GM12878 (cell line): ENCODE measurements around the gene JAKMIP1. TPM values are rescaled to one million over a fixed set of nuclear protein-coding genes. Genes with fewer than 3 reads are reported as not detected.

Experiments used
- ATAC-seq: fragments of 200-7000 bp; cut with Tn5 transposase; 3 replicates; pipeline ENCODE4 v1.9.1; 2020; ENCODE audit warnings: mild to moderate bottlenecking, moderate library complexity
- BruUV-seq: library from RNA; stranded (reverse); fragments of 400-500 nt; replicated peaks from 2 replicates; lab custom pipeline; 2021; lab: Mats Ljungman, UMichigan
- CTCF ChIA-PET: fragments of 300-600 bp; sonication (Branson Sonifier 250); formaldehyde crosslinking; extraction: SDS; loops from one replicate; lab custom pipeline; 2021; ENCODE audit warnings: inconsistent platforms; lab: Yijun Ruan, JAX
- POLR2A ChIA-PET: fragments of 350-600 bp; formaldehyde crosslinking; extraction: SDS; loops from one replicate; lab custom pipeline; 2021; ENCODE audit warnings: inconsistent platforms; lab: Charles Lee
- RAD21 ChIA-PET: fragments of 300-600 bp; sonication (Branson Sonifier 250); formaldehyde crosslinking; loops from one replicate; lab custom pipeline; 2023; ENCODE audit warnings: antibody characterized with exemption; ENCODE audit not compliant: unreplicated experiment; lab: Charles Lee
- SMC1A ChIA-PET: fragments of 300-600 bp; sonication (Branson Sonifier 250); formaldehyde crosslinking; loops from one replicate; lab custom pipeline; 2023; ENCODE audit not compliant: unreplicated experiment, uncharacterized antibody; lab: Charles Lee
- DNase-seq: peaks from one replicate; pipeline ENCODE4 v3.0.0-alpha.2; 2011; ENCODE audit warnings: low read depth, low spot score
- FAIRE-seq: peaks from 3 replicates; lab custom pipeline; 2011; peaks lifted over from hg19 to GRCh38; lab: Jason Lieb, UNC
- H2AFZ ChIP-seq: 2 replicates; pipeline ENCODE4 v1.6.0; 2011; ENCODE audit warnings: low read depth, low read length, control low read depth; ENCODE audit not compliant: control insufficient read depth
- H3K27ac ChIP-seq: 2 replicates; pipeline ENCODE4 v1.5.1; 2011; ENCODE audit warnings: control low read depth; ENCODE audit not compliant: control insufficient read depth, insufficient read depth
- H3K27me3 ChIP-seq, 2 experiments: replicated peaks in 1 of 2; 2 replicates each; pipeline versions ENCODE4 v1.6.0 to v1.6.1; 2011; ENCODE audit warnings: low read length in 1 of 2; ENCODE audit not compliant: control insufficient read depth in 2 of 2, insufficient read depth in 2 of 2
- H3K36me3 ChIP-seq, 2 experiments: 2 replicates each; pipeline ENCODE4 v1.5.1; 2011; ENCODE audit warnings: low read length in 1 of 2; ENCODE audit not compliant: control insufficient read depth in 2 of 2, insufficient read depth in 2 of 2
- H3K4me1 ChIP-seq: 2 replicates; pipeline ENCODE4 v1.6.1; 2011; ENCODE audit warnings: mild to moderate bottlenecking, low read length, moderate library complexity, mixed read lengths; ENCODE audit not compliant: control insufficient read depth, insufficient read depth
- H3K4me2 ChIP-seq: 2 replicates; pipeline ENCODE4 v1.6.0; 2011; ENCODE audit warnings: control low read depth; ENCODE audit not compliant: control insufficient read depth, insufficient read depth
- H3K4me3 ChIP-seq: fragments of 200-600 bp; sonication (generic); 2 replicates; pipeline ENCODE4 v1.5.1; 2016
- H3K79me2 ChIP-seq: 2 replicates; pipeline ENCODE4 v1.6.0; 2011; ENCODE audit warnings: low read length; ENCODE audit not compliant: control insufficient read depth, insufficient read depth
- H3K9ac ChIP-seq: 2 replicates; pipeline ENCODE4 v1.8.0; 2011; ENCODE audit warnings: low read length, control low read depth, mixed read lengths; ENCODE audit not compliant: control insufficient read depth, insufficient read depth
- H3K9me3 ChIP-seq: replicated peaks from 3 replicates; pipeline ENCODE4 v1.5.1; 2011; ENCODE audit warnings: mild to moderate bottlenecking, low read length; ENCODE audit not compliant: control insufficient read depth, insufficient read depth
- H4K20me1 ChIP-seq: 2 replicates; pipeline ENCODE4 v1.6.0; 2011; ENCODE audit not compliant: control insufficient read depth, insufficient read depth
- BACH1 ChIP-seq: fragments of 450-650 bp; IDR thresholded peaks from 2 replicates; pipeline ENCODE4 v1.6.1; 2017; ENCODE audit warnings: mild to moderate bottlenecking, borderline replicate concordance
- KDM1A ChIP-seq: fragments of 200-600 bp; sonication (generic); IDR thresholded peaks from 2 replicates; pipeline ENCODE4 v1.6.1; 2016; ENCODE audit warnings: borderline replicate concordance
- LARP7 ChIP-seq: fragments of 450-650 bp; IDR thresholded peaks from 2 replicates; pipeline ENCODE4 v1.6.1; 2017; ENCODE audit warnings: mild to moderate bottlenecking
- MLLT1 ChIP-seq: fragments of 450-650 bp; IDR thresholded peaks from 2 replicates; pipeline ENCODE4 v1.6.1; 2016; ENCODE audit warnings: mild to moderate bottlenecking
- NBN ChIP-seq: fragments of 450-650 bp; IDR thresholded peaks from 2 replicates; pipeline ENCODE4 v1.6.1; 2016
- NFYB ChIP-seq: IDR thresholded peaks from 2 replicates; pipeline ENCODE4 v1.6.1; 2011; ENCODE audit warnings: low read depth, mild to moderate bottlenecking, low read length, improper control_type of control experiment, moderate library complexity; ENCODE audit not compliant: insufficient read depth
- NR2C2 ChIP-seq: IDR thresholded peaks from 2 replicates; pipeline ENCODE4 v1.6.1; 2011; ENCODE audit warnings: borderline replicate concordance, low read depth; ENCODE audit not compliant: control insufficient read depth, insufficient read length
- RELB ChIP-seq: fragments of 450-650 bp; IDR thresholded peaks from 2 replicates; pipeline ENCODE4 v1.6.1; 2017; ENCODE audit warnings: low read depth, mild to moderate bottlenecking, moderate library complexity
- REST ChIP-seq: IDR thresholded peaks from 2 replicates; pipeline ENCODE4 v1.6.1; 2012; ENCODE audit warnings: mild to moderate bottlenecking, low read depth, low read length
- SMAD5 ChIP-seq: IDR thresholded peaks from 2 replicates; pipeline ENCODE4 v1.6.1; 2016; ENCODE audit warnings: antibody characterized with exemption, low read depth
- SUPT20H ChIP-seq: IDR thresholded peaks from 2 replicates; pipeline ENCODE4 v1.6.1; 2011; ENCODE audit warnings: low read depth, mild to moderate bottlenecking, low read length, moderate library complexity, borderline replicate concordance; ENCODE audit not compliant: control insufficient read depth
- USF1 ChIP-seq: IDR thresholded peaks from 2 replicates; pipeline ENCODE4 v1.6.1; 2011; ENCODE audit warnings: borderline replicate concordance, low read depth, mild to moderate bottlenecking, moderate library complexity, mixed read lengths, low read length; ENCODE audit not compliant: insufficient read depth; ENCODE audit errors: extremely low read length
- ZSCAN29 ChIP-seq: fragments of 450-650 bp; IDR thresholded peaks from 2 replicates; pipeline ENCODE4 v1.6.1; 2017; ENCODE audit warnings: mild to moderate bottlenecking, moderate library complexity
- WGBS: methylation state at CpG from one replicate; pipeline ENCODE4 v1.1.6; 2016; ENCODE audit warnings: low lambda C conversion rate; ENCODE audit not compliant: insufficient replicate concordance, insufficient coverage; ENCODE audit errors: missing lambda C conversion rate; 5-methylcytosine and 5-hydroxymethylcytosine counted together
- in situ Hi-C: fragments of 300-500 bp; cut with MboI; formaldehyde crosslinking; loops from 9 replicates; pipeline ENCODE4 v1.14.3; 2018; ENCODE audit warnings: mixed read lengths
- intact Hi-C: fragments of 100-400 bp; cut with micrococcal nuclease; formaldehyde crosslinking; loops from one replicate; pipeline ENCODE4 v1.14.2; 2022; ENCODE audit not compliant: unreplicated experiment
- polyA plus RNA-seq, 11 experiments: library from polyadenylated mRNA; depleted of rRNA in 4 of 11; unstranded in 6 of 11; stranded (reverse) in 5 of 11; fragments of >200 nt; fragmentation: Nextera tagmentation in 4 of 11; fragmentation: Illumina TruSeq in 1 of 11; extraction: Ambion mirVana in 4 of 11; extraction: Trizol in 1 of 11; gene quantifications; 1 replicate in 1 of 11; 2 replicates in 10 of 11; pipeline versions ENCODE4 v1.2.1 to v1.2.3, GENCODE V29; 2011 to 2016; ENCODE audit warnings: inconsistent platforms in 2 of 11, missing spikeins in 2 of 11, low read depth in 1 of 11
- total RNA-seq, 4 experiments: library from RNA; depleted of rRNA in 3 of 4; stranded (reverse); fragments of >200 nt in 3 of 4; fragmentation: Illumina TruSeq in 1 of 4; extraction: Trizol in 1 of 4; gene quantifications; 2 replicates each; pipeline versions ENCODE4 v1.2.1 to v1.2.3, GENCODE V29; 2013 to 2021

Gene JAKMIP1
- total and polyA plus RNA-seq, 10 of the 15 experiments (the other 5 are each of a cell fraction or from before 2014, with no cell fraction given), result 0.52 to 16.7 (median 12.3) TPM

- CTCF ChIA-PET, result interaction anchor here (1.6 kb wide), 1 partner anchor 196 kb away, joined by 3 read pairs; no protein-coding TSS in a partner anchor
- Histone ChIP-seq H3K9ac (no peak overlapping the region), H3K36me3 (peaks cover 3 to 9% of the 10 kb centered on the region in 2 experiments; a peak in 3 of 4 replicates), H3K27me3 (no peaks in the 10 kb centered on the region), H3K4me1 (no peaks in the 10 kb centered on the region), H3K27ac (no peak overlapping the region), H4K20me1 (no peaks in the 10 kb centered on the region), H2AFZ (no peak overlapping the region), H3K4me3 (no peak overlapping the region), H3K79me2 (no peaks in the 10 kb centered on the region), H3K4me2 (no peak overlapping the region), H3K9me3 (peaks cover 13% of the 10 kb centered on the region)
- SMC1A ChIA-PET, result no interaction called here
- ATAC-seq, result no peak
- 51% methylated on average over 16 of the region's 16 CpGs for WGBS
- TF ChIP-seq MLLT1 (no peak), SMAD5 (no peak), USF1 (no peak), ZSCAN29 (no peak), REST (no peak), NFYB (no peak), LARP7 (no peak), BACH1 (no peak), SUPT20H (no peak), NBN (no peak), KDM1A (no peak), RELB (no peak), NR2C2 (no peak)
- no peak for FAIRE-seq
- intact Hi-C loops, result no loop called here
- RAD21 ChIA-PET, result no interaction called here
- BruUV-seq, result no TSS peak
- DNase-seq, result no peak
- in situ Hi-C loops, result no loop called here
- POLR2A ChIA-PET, result no interaction called here
Measured at GRCh38 chr4:6054162-6054922, 146.0 kb downstream of the JAKMIP1 start.
